Suppressor macrophage treated with lipopolysaccharide for 1 hour (primary cell): ENCODE results near the gene SFT2D3.

Experiments used
- DNase-seq, 3 donors: peaks; one replicate each; pipeline ENCODE4 v3.0.0-alpha.2; 2020 to 2022

SFT2D3 gene

DNA sequence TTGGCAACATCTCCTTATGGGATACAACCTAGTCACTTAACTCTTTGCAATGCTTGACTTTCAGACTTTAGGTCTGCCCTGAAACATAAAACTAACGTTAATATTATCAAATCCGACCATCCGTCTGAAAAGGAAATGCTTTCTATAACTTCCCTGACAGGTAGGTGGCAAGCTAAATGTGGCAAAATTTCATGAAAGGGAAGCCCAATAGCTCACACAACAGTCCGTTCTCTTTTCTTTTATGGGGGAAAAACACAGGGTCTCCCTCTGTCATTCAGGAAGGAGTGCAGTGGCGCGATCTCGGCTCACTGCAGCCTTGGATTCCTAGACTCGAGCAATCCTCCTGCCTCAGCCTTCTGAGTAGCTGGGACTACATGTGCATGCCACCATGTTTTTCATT is 52.9 kb downstream of the SFT2D3 start:
- no peak for DNase-seq
